ENCODE data around the gene ZNF688.
"Not testable (repeated sequence)": the region's sequence is repeated elsewhere in the genome, so short reads cannot be mapped to it uniquely, and the experiment has no call there.

ZNF688 gene

GRCh38 chr16:30543067-30543466 lies 28.4 kb downstream of the ZNF688 start (continued):
- TF ChIP-seq POU6F1 (CRISPR knock-in tag; IDR thresholded peaks at IDR 0.05; ENCODE audit: borderline replicate concordance, low read depth): no peak
- no peak for TF ChIP-seq OSR1 (CRISPR knock-in tag; IDR thresholded peaks at IDR 0.05)
- TF ChIP-seq TCF4 (CRISPR knock-in tag; IDR thresholded peaks at IDR 0.05; ENCODE audit: borderline replicate concordance): no peak
- TF ChIP-seq ZNF565 (CRISPR knock-in tag; conservative IDR thresholded peaks at IDR 0.05; ENCODE audit: low read depth): no peak

GRCh38 chr16:30541502-30542329 lies 29.8 kb downstream of the ZNF688 start:
- peak; percentile 79 for ATAC-seq

GRCh38 chr16:30540916-30541464 lies 30.5 kb downstream of the ZNF688 start:
- peak; percentile 40 for ATAC-seq

More at GRCh38 chr16:30541502-30542329, 29.8 kb downstream of the ZNF688 start:
- TF ChIP-seq CSRNP3 (CRISPR knock-in tag; IDR thresholded peaks at IDR 0.05): no peak
- TF ChIP-seq CSDC2 (CRISPR knock-in tag; IDR thresholded peaks at IDR 0.05): no peak
- no peak for TF ChIP-seq ESRRG (CRISPR knock-in tag; IDR thresholded peaks at IDR 0.05)
- TF ChIP-seq ZNF70 (CRISPR knock-in tag; IDR thresholded peaks at IDR 0.05): no peak

- ATAC-seq: not testable (repeated sequence)
These were observed 31.5 kb downstream of the ZNF688 start for GRCh38 chr16:30539986-30540526.

- no peak for ATAC-seq
- TF ChIP-seq ISL1 (CRISPR knock-in tag; IDR thresholded peaks at IDR 0.05) (no peak), CREB5 (CRISPR knock-in tag; IDR thresholded peaks at IDR 0.05; ENCODE audit: low read depth) (no peak), SNAI2 (CRISPR knock-in tag; IDR thresholded peaks at IDR 0.05) (no peak)
These were observed 32.2 kb downstream of the ZNF688 start for GRCh38 chr16:30539000-30539964.

- not testable (repeated sequence) for ATAC-seq
These were observed 35.0 kb downstream of the ZNF688 start for GRCh38 chr16:30536391-30537024.

- ATAC-seq: peak; percentile 79
- no peak for TF ChIP-seq ESRRG (CRISPR knock-in tag; IDR thresholded peaks at IDR 0.05)
- TF ChIP-seq PATZ1 (CRISPR knock-in tag; IDR thresholded peaks at IDR 0.05; ENCODE audit: borderline replicate concordance): no peak
- no peak for TF ChIP-seq ARNTL (CRISPR knock-in tag; IDR thresholded peaks at IDR 0.05; ENCODE audit: borderline replicate concordance, low read depth)
- TF ChIP-seq GLIS3 (CRISPR knock-in tag; IDR thresholded peaks at IDR 0.05): no peak
- no peak for TF ChIP-seq CSRNP3 (CRISPR knock-in tag; IDR thresholded peaks at IDR 0.05)
- no peak for TF ChIP-seq BACH2 (CRISPR knock-in tag; IDR thresholded peaks at IDR 0.05; ENCODE audit: borderline replicate concordance)
- TF ChIP-seq POU6F1 (CRISPR knock-in tag; IDR thresholded peaks at IDR 0.05; ENCODE audit: borderline replicate concordance, low read depth): no peak
- no peak for TF ChIP-seq OSR1 (CRISPR knock-in tag; IDR thresholded peaks at IDR 0.05)
- TF ChIP-seq ISL1 (CRISPR knock-in tag; IDR thresholded peaks at IDR 0.05): no peak
- no peak for TF ChIP-seq ZFP30 (CRISPR knock-in tag; IDR thresholded peaks at IDR 0.05)
- no peak for TF ChIP-seq ZNF8 (CRISPR knock-in tag; IDR thresholded peaks at IDR 0.05)
- TF ChIP-seq ZNF565 (CRISPR knock-in tag; conservative IDR thresholded peaks at IDR 0.05; ENCODE audit: low read depth): no peak
These were observed 35.7 kb downstream of the ZNF688 start for GRCh38 chr16:30535777-30536190.
